GM23338 (cell line): Measurements from ENCODE around the gene CRYBG2. TPM values are rescaled to one million over a fixed set of nuclear protein-coding genes. Genes with fewer than 3 reads are reported as not detected.

Source experiments
- ATAC-seq: fragments of 200-7000 bp; cut with Tn5 transposase; 3 replicates; pipeline ENCODE4 v1.9.1; 2020
- DNase-seq: peaks from one replicate; pipeline ENCODE4 v3.0.0-alpha.2; 2015; ENCODE audit warnings: low spot score
- H2AFZ ChIP-seq: fragments of 200-600 bp; sonication (generic); 2 replicates; pipeline ENCODE4 v1.8.0; 2016; ENCODE audit warnings: antibody characterized with exemption, mild to moderate bottlenecking, moderate library complexity
- H3F3A ChIP-seq: fragments of 200-600 bp; sonication (generic); replicated peaks from 2 replicates; pipeline ENCODE4 v1.8.0; 2017; ENCODE audit warnings: antibody characterized with exemption, mixed run types, low read depth
- H3K27ac ChIP-seq: fragments of 200-600 bp; sonication (generic); 2 replicates; pipeline ENCODE4 v1.6.1; 2016; ENCODE audit warnings: low read depth
- H3K27me3 ChIP-seq: fragments of 200-600 bp; sonication (generic); 2 replicates; pipeline ENCODE4 v1.8.0; 2016; ENCODE audit warnings: mild to moderate bottlenecking, mixed run types, moderate library complexity; ENCODE audit not compliant: insufficient read depth
- H3K36me3 ChIP-seq: fragments of 200-600 bp; sonication (generic); 2 replicates; pipeline ENCODE4 v1.8.0; 2016; ENCODE audit warnings: mild to moderate bottlenecking; ENCODE audit not compliant: insufficient read depth
- H3K4me1 ChIP-seq: fragments of 200-600 bp; sonication (generic); 2 replicates; pipeline ENCODE4 v1.8.0; 2016; ENCODE audit warnings: mild to moderate bottlenecking, moderate library complexity; ENCODE audit not compliant: insufficient read depth
- H3K4me2 ChIP-seq: fragments of 200-600 bp; sonication (generic); 2 replicates; pipeline ENCODE4 v1.7.1; 2017; ENCODE audit warnings: mixed run types
- H3K4me3 ChIP-seq: fragments of 200-600 bp; sonication (generic); 2 replicates; pipeline ENCODE4 v1.6.1; 2016; ENCODE audit warnings: mixed run types
- H3K79me2 ChIP-seq: fragments of 200-600 bp; sonication (generic); replicated peaks from 2 replicates; pipeline ENCODE4 v1.8.0; 2017; ENCODE audit warnings: mild to moderate bottlenecking; ENCODE audit not compliant: insufficient read depth
- H3K9me2 ChIP-seq: fragments of 200-600 bp; sonication (generic); 2 replicates; pipeline ENCODE4 v1.8.0; 2017; ENCODE audit not compliant: insufficient read depth
- H4K20me1 ChIP-seq: fragments of 200-600 bp; sonication (generic); replicated peaks from 2 replicates; pipeline ENCODE4 v1.8.0; 2017; ENCODE audit warnings: mild to moderate bottlenecking; ENCODE audit not compliant: insufficient read depth
- H3K27ac Mint-ChIP-seq: 2 replicates; pipeline ENCODE4 v1.8.0; 2020; ENCODE audit warnings: inconsistent platforms, mild to moderate bottlenecking, moderate library complexity, mixed read lengths
- H3K27me3 Mint-ChIP-seq: 3 replicates; pipeline ENCODE4 v1.8.0; 2022; ENCODE audit warnings: low read depth, mild to moderate bottlenecking, moderate library complexity, mixed read lengths, inconsistent platforms; ENCODE audit not compliant: insufficient read depth, poor library complexity
- H3K36me3 Mint-ChIP-seq: 3 replicates; pipeline ENCODE4 v1.8.0; 2021; ENCODE audit warnings: low read depth, mild to moderate bottlenecking, inconsistent platforms, moderate library complexity, mixed read lengths
- H3K4me1 Mint-ChIP-seq: 3 replicates; pipeline ENCODE4 v1.8.0; 2020; ENCODE audit warnings: mild to moderate bottlenecking, inconsistent platforms, mixed read lengths
- H3K4me3 Mint-ChIP-seq: 3 replicates; pipeline ENCODE4 v1.8.0; 2021; ENCODE audit warnings: moderate library complexity, mild to moderate bottlenecking, inconsistent platforms, mixed read lengths
- H3K9me3 Mint-ChIP-seq: 3 replicates; pipeline ENCODE4 v1.8.0; 2020; ENCODE audit warnings: moderate library complexity, mild to moderate bottlenecking, inconsistent platforms, mixed read lengths
- CTCF ChIP-seq, 2 experiments: fragments of 200-600 bp in 1 of 2; sonication (generic) in 1 of 2; conservative IDR thresholded peaks; 2 replicates each; pipeline versions ENCODE4 v1.5.1 to v1.6.1; 2016 to 2017; ENCODE audit warnings: antibody characterized with exemption in 2 of 2, low read depth in 2 of 2, mild to moderate bottlenecking in 2 of 2, moderate library complexity in 1 of 2
- EZH2 ChIP-seq: fragments of 200-600 bp; sonication (generic); IDR thresholded peaks from one replicate; pipeline ENCODE4 v1.8.0; 2017; ENCODE audit warnings: antibody characterized with exemption, mild to moderate bottlenecking, low read depth; ENCODE audit not compliant: unreplicated experiment
- POLR2AphosphoS5 ChIP-seq: IDR thresholded peaks from 2 replicates; pipeline ENCODE4 v1.6.1; 2016; ENCODE audit warnings: antibody characterized with exemption, low read depth
- REST ChIP-seq: IDR thresholded peaks from one replicate; pipeline ENCODE4 v1.6.1; 2018; ENCODE audit warnings: antibody characterized with exemption; ENCODE audit not compliant: unreplicated experiment
- STAT1 ChIP-seq: IDR thresholded peaks from one replicate; pipeline ENCODE4 v1.6.1; 2016; ENCODE audit warnings: antibody characterized with exemption; ENCODE audit not compliant: unreplicated experiment
- ZNF114 ChIP-seq: fragments of 250-450 bp; sonication (Bioruptor Pico); IDR thresholded peaks from 2 replicates; pipeline ENCODE4 v1.5.0; 2020; ENCODE audit warnings: mild to moderate bottlenecking, moderate library complexity
- ZNF331 ChIP-seq: fragments of 250-450 bp; sonication (Bioruptor Pico); IDR thresholded peaks from 2 replicates; pipeline ENCODE4 v1.5.0; 2020; ENCODE audit warnings: low read depth, mild to moderate bottlenecking, moderate library complexity
- ZNF462 ChIP-seq: fragments of 250-450 bp; sonication (Bioruptor Pico); IDR thresholded peaks from 2 replicates; pipeline ENCODE4 v1.5.0; 2020; ENCODE audit warnings: mild to moderate bottlenecking, moderate library complexity
- polyA plus RNA-seq: library from polyadenylated mRNA; unstranded; fragments of >200 nt; fragmentation: Nextera tagmentation; extraction: Ambion mirVana; gene quantifications from 2 replicates; pipeline ENCODE4 v1.2.1, GENCODE V29; 2016
- total RNA-seq: library from RNA; depleted of rRNA; stranded (reverse); fragments of >200 nt; shearing (Covaris generic); gene quantifications from 2 replicates; pipeline ENCODE4 v1.2.3, GENCODE V29; 2014

Gene CRYBG2
- total and polyA plus RNA-seq, 2 experiments from 2014 or later: 17.6 to 18.4 TPM

GRCh38 chr1:26287033-26287711, 66.8 kb downstream of the CRYBG2 start:
- Mint-ChIP-seq H3K4me1 (peaks cover 45% of the 10 kb centered on the region), H3K4me3 (no peak overlapping the region), H3K9me3 (no peaks in the 10 kb centered on the region), H3K27me3 (peaks cover 14% of the 10 kb centered on the region), H3K36me3 (no peaks in the 10 kb centered on the region; the same call in 2 of the 3 replicates), H3K27ac (no peak overlapping the region)
- no peaks in the 10 kb centered on the region for H3K27me3 ChIP-seq
- no peak for ATAC-seq
- peaks cover 12% of the 10 kb centered on the region; the same call in 1 of the 2 replicates for H3K4me1 ChIP-seq
- no peaks in the 10 kb centered on the region for H3F3A ChIP-seq
- no peak overlapping the region for H3K27ac ChIP-seq
- DNase-seq: no peak
- H2AFZ ChIP-seq: no peak overlapping the region
- 0 out of 2 replicates have a peak, but pooled peaks cover 3% of the 10 kb centered on the region for H4K20me1 ChIP-seq
- H3K4me2 ChIP-seq: no peak overlapping the region
- TF ChIP-seq POLR2AphosphoS5: no peak
- no peak for TF ChIP-seq ZNF114 (CRISPR knock-in tag)
- TF ChIP-seq STAT1: no peak
- no peak for TF ChIP-seq ZNF331 (CRISPR knock-in tag)
- no peak for TF ChIP-seq EZH2
- no peaks in the 10 kb centered on the region for H3K36me3 ChIP-seq
- no peak overlapping the region for H3K4me3 ChIP-seq
- H3K79me2 ChIP-seq: no peaks in the 10 kb centered on the region
- no peaks in the 10 kb centered on the region for H3K9me2 ChIP-seq

DNA sequence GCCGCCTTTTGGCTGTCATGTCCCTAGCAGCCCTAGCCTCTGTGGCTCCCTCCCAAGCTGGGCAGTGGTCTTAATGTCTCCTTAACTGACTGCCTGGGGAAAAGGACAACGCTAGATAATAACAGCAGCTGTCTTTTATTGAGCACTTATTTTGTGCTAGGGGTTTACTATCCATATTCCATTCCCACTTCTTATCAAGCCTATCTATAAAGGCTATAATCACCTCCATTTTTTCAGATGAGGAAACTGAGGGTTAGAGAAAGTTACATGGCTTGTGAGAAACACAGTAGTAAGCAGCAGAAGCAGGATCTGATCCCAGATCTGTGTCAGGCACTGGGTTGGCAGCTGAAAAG, 67.9 kb downstream of the CRYBG2 start:
- Histone ChIP-seq H3K27me3 (no peaks in the 10 kb centered on the region), H3K9me2 (no peaks in the 10 kb centered on the region), H3K4me1 (peaks cover 22% of the 10 kb centered on the region), H3K27ac (no peak overlapping the region), H3K79me2 (no peaks in the 10 kb centered on the region), H3K36me3 (peaks cover 4% of the 10 kb centered on the region; the same call in 1 of the 2 replicates), H3K4me3 (no peak overlapping the region), H4K20me1 (0 out of 2 replicates have a peak, but pooled peaks cover 3% of the 10 kb centered on the region), H3K4me2 (no peak overlapping the region), H2AFZ (no peak overlapping the region), H3F3A (peaks cover 7% of the 10 kb centered on the region; the same call in 1 of the 2 replicates)
- ATAC-seq (no peak), DNase-seq (no peak)
- TF ChIP-seq REST (no peak), ZNF462 (CRISPR knock-in tag) (no peak), POLR2AphosphoS5 (no peak), ZNF331 (CRISPR knock-in tag) (no peak), CTCF (conservative IDR thresholded peaks at IDR 0.05; ENCODE audit: low read depth in 2 of 2) (no peak)
- H3K36me3 Mint-ChIP-seq: peaks cover 2% of the 10 kb centered on the region; the same call in 2 of the 3 replicates
- H3K4me1 Mint-ChIP-seq: peaks cover 47% of the 10 kb centered on the region
- H3K9me3 Mint-ChIP-seq: no peaks in the 10 kb centered on the region; the same call in 2 of the 3 replicates
- H3K27ac Mint-ChIP-seq: no peak overlapping the region
- H3K4me3 Mint-ChIP-seq: no peak overlapping the region
- H3K27me3 Mint-ChIP-seq: peaks cover 20% of the 10 kb centered on the region
